RWPE1 (cell line): ENCODE measurements around the gene TPD52L2.

Experiments used
- CTCF ChIA-PET: fragments of 350-600 bp; sonication (Branson Sonifier 250); formaldehyde crosslinking; extraction: SDS; loops from one replicate; lab custom pipeline; 2021; lab: Yijun Ruan, JAX
- POLR2A ChIA-PET: fragments of 400-600 bp; formaldehyde crosslinking; extraction: SDS; loops from one replicate; lab custom pipeline; 2020; ENCODE audit warnings: antibody characterized with exemption; ENCODE audit not compliant: low non-redundant PET; lab: Yijun Ruan, JAX
- DNase-seq: peaks from one replicate; pipeline ENCODE4 v3.0.0; 2012; ENCODE audit warnings: low spot score
- H3K27ac ChIP-seq: fragments of 450-650 bp; 2 replicates; pipeline ENCODE4 v1.5.1; 2017
- TF ChIP-seq, protein P1 (sequence below): fragments of 450-650 bp; conservative IDR thresholded peaks from 2 replicates; pipeline ENCODE4 v1.5.1; 2017; ENCODE audit warnings: low read depth, mild to moderate bottlenecking

The TPD52L2 gene

DNA sequence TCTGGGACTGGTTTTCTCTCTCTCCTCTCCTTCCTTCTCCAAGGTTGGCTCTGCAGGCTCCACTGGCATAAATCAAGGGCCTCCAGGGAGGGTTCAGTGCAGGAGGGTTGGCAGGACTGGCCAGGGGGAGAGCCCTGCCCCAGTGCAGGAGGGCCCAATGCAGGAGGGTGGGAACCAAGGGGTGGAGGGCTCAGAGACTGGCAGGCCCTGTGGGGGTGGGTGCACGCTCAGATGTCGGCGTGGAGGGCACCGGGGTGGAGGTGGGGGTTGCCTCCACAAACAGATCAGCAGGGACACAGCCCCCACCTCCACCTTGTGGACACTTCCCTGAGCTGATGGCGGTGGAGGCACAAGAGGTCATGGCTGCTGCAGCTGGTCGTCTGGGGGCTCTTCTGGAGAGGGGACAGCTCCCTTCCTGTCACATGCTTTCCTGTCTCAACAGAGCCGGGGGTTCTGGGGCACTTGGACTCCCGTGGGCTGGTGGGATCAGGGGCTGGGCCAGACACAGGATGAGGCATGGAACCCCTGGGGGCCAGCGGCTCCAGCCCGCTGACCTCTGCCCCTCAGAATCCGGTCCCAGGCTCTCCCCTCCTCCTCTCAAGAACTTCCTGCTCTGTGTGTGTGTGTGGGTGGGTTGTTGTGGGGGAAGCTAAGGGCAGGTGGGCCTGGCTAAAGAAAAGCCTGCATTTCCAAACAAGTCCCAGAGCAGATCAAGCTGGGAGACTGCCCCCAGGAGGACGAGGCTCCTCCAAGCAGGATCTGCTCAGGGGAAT, 6.5 kb upstream of the TPD52L2 start:
- peak overlapping the region; percentile 11; the same call in 1 of the 2 replicates for H3K27ac ChIP-seq
- no peak for DNase-seq
- ChIA-PET CTCF (interaction anchor here (0.7 kb wide), 2 partner anchors 26 to 115 kb away, joined by 3 to 4 read pairs; no protein-coding TSS in a partner anchor), POLR2A (no interaction called here)
- TF ChIP-seq, protein P1, sequence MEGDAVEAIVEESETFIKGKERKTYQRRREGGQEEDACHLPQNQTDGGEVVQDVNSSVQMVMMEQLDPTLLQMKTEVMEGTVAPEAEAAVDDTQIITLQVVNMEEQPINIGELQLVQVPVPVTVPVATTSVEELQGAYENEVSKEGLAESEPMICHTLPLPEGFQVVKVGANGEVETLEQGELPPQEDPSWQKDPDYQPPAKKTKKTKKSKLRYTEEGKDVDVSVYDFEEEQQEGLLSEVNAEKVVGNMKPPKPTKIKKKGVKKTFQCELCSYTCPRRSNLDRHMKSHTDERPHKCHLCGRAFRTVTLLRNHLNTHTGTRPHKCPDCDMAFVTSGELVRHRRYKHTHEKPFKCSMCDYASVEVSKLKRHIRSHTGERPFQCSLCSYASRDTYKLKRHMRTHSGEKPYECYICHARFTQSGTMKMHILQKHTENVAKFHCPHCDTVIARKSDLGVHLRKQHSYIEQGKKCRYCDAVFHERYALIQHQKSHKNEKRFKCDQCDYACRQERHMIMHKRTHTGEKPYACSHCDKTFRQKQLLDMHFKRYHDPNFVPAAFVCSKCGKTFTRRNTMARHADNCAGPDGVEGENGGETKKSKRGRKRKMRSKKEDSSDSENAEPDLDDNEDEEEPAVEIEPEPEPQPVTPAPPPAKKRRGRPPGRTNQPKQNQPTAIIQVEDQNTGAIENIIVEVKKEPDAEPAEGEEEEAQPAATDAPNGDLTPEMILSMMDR, result no peak

DNA sequence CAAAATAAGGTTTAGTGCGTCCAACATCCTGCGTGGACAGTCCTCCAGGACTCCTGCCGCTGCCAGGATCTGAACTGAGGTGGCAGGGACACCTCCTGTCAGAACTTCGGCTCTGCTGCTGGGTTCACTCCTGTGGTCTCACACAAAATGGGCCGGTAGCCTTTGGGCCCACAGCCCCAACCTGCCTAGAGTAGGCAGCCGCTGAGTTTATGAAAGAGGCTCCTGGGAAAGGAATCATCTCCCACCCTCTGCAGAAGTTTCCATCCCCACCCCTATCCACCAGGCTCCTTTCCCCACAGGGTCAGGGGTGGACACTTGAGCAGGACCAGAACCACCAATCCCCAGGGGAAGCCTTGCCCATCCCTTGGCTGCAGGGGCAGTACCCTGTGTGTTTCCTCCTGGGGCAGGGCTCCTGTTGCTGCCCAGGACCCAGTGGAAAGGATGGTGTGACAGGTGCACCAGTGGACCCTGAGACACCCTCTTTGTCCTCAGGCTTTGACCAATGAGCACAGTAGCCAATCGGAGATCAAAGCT, 5.8 kb upstream of the TPD52L2 start:
- ChIA-PET CTCF (no interaction called here), POLR2A (no interaction called here)
- DNase-seq, result no peak
- H3K27ac ChIP-seq, result peak overlapping the region; percentile 11; the same call in 1 of the 2 replicates
- TF ChIP-seq, protein P1, result no peak

DNA sequence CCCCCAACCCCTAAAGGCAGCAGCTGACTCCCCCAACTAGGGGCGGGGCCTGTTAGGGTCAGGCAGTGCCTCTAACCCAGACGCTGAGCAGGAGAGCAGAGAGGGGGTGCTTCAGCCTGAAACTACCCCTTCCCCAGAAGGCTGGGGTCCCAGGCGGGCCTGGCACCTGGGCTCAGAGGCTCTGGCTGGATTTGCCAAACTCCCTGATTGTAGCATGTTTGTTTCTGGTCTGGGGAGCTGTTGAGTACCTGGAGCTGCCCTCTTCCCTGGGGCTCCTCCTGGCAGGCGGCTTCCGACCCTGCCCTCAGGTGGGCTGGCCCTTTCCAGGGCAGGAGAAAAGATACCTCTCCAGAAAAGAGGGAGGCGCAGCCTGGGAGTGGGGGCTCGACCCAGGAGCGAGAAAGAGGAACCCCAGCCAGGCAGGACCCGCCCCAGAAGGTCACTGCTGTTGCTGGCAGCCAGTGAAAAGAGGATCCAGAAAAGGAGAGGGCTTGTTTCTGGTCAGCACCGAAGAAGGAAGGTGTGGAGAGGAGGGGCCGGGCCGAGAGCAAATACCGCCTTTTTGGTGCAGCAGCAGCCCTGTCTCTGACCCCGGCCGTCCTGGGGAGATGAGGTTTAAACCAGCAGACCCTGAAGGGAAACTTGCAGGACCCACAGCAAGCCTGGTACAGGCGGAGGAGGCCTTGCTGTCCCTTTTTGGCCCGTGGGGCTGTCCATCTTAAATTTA, 4.6 kb upstream of the TPD52L2 start:
- H3K27ac ChIP-seq, result peak overlapping the region; percentile 40
- TF ChIP-seq, protein P1, result no peak
- ChIA-PET POLR2A (no interaction called here), CTCF (no interaction called here)
- DNase-seq, result no peak

DNA sequence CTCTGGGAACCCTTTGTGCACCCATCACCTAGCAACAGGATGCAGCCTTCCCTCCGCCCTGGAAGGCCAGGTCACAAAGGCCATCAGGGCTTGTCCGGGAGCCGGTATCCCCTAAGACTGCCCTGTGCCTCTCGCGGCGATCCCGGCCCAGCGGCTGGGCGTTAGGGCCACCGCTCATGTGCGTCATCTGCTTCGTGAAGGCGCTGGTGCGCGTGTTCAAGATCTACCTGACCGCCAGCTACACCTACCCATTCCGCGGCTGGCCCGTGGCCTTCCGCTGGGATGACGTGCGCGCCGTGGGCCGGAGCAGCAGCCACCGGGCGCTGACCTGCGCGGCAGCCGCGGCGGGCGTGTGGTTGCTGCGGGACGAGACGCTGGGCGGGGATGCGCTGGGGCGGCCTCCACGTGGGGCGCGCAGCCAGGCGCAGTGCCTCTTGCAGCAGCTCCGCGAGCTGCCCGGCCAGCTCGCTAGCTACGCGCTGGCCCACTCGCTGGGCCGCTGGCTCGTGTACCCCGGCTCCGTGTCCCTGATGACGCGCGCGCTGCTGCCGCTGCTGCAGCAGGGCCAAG, 3.6 kb upstream of the TPD52L2 start, which contains the start of gene ABHD16B:
TSS of gene ABHD16B (plus strand) at position 134 of the 570 bp plus-strand sequence. CDS start at position 177, 43 bp downstream.
- no peak for DNase-seq
- peak within 1 kb of the TSS; percentile 40 for H3K27ac ChIP-seq
- TF ChIP-seq, protein P1, result no peak
- ChIA-PET CTCF (interaction anchor here (0.7 to 2.0 kb wide), 2 partner anchors 9 to 155 kb away, joined by 3 to 8 read pairs; no protein-coding TSS in a partner anchor), POLR2A (interaction anchor here (0.7 kb wide), 1 partner anchor 104 kb away, joined by 4 read pairs; no protein-coding TSS in a partner anchor)

DNA sequence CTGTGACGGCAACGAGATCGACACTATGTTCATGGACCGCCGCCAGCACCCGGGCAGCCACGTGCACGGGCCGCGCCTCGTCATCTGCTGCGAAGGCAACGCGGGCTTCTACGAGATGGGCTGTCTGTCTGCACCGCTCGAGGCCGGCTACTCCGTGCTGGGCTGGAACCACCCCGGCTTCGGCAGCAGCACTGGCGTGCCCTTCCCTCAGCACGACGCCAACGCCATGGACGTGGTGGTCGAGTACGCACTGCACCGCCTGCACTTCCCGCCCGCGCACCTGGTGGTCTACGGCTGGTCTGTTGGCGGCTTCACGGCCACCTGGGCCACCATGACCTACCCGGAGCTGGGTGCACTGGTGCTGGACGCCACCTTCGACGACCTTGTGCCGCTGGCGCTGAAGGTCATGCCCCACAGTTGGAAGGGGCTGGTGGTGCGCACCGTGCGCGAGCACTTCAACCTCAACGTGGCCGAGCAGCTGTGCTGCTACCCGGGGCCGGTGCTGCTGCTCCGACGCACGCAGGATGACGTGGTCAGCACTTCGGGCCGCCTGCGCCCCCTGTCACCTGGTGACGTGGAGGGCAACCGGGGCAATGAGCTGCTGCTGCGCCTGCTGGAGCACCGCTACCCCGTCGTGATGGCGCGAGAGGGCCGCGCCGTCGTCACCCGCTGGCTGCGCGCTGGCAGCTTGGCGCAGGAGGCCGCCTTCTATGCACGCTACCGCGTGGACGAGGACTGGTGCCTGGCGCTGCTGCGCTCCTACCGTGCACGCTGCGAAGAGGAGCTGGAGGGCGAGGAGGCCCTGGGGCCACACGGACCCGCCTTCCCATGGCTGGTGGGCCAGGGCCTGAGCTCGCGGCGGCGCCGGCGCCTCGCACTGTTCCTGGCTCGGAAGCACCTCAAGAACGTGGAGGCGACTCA, 2.8 kb upstream of the TPD52L2 start:
- TF ChIP-seq, protein P1, result no peak
- ChIA-PET CTCF (interaction anchor here (0.7 to 2.0 kb wide), 2 partner anchors 9 to 155 kb away, joined by 3 to 8 read pairs; no protein-coding TSS in a partner anchor), POLR2A (interaction anchor here (0.6 to 1.2 kb wide), 4 partner anchors 32 to 325 kb away, joined by 3 to 4 read pairs (median 3); partner anchors contain the start of gene PTK6)
- DNase-seq, result no peak
- peak overlapping the region; percentile 96 for H3K27ac ChIP-seq
